ENCODE measurements around the gene SCRN1. TPM values are rescaled to one million over a fixed set of nuclear protein-coding genes. Genes with fewer than 3 reads are reported as not detected.
A peak's percentile ranks its signal among the peaks of the same experiment; 100 is the strongest.

The SCRN1 gene
- total and polyA plus RNA-seq, 2 of the 13 experiments (the other 11 are each of a cell fraction or from before 2014, with no cell fraction given): 43.2 to 49.8 TPM

DNA sequence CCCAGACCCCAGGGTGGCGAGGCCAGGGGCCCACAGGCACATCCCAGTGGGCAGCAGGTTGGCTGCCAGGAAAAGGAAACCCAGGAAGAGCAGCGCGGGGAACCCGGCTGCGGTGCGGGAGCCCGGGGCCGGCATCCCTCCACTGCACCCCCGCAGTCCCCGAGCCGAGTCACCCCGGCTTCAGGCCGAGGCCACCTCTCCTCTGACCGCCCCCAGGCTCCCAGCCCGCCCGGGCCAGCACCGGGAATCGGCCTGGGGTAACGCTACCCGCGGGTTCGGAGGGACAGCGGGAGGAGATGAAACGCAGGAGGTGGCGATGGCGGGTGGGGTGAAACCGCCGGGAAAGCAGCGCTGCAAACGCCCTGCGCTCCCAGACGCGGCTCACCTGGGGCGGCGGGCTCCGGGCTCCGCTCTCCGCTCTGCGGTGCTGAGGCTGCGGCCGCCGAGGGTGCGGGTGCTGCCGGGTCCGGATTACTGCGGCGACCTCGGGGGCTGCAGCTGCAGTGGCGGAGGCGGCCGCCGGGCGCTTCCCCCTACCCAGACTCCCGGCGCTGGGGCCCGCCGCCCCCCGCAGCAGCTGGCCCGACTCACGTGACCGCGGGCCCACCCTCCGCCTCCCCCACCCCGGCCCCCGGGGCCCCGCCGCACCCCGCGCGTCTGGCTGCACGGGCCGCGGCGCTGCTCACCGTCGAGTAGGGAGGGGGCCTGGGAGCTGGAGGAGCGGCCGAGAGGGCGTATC is at the start of gene SCRN1 (continued):
- TF ChIP-seq, protein P1, sequence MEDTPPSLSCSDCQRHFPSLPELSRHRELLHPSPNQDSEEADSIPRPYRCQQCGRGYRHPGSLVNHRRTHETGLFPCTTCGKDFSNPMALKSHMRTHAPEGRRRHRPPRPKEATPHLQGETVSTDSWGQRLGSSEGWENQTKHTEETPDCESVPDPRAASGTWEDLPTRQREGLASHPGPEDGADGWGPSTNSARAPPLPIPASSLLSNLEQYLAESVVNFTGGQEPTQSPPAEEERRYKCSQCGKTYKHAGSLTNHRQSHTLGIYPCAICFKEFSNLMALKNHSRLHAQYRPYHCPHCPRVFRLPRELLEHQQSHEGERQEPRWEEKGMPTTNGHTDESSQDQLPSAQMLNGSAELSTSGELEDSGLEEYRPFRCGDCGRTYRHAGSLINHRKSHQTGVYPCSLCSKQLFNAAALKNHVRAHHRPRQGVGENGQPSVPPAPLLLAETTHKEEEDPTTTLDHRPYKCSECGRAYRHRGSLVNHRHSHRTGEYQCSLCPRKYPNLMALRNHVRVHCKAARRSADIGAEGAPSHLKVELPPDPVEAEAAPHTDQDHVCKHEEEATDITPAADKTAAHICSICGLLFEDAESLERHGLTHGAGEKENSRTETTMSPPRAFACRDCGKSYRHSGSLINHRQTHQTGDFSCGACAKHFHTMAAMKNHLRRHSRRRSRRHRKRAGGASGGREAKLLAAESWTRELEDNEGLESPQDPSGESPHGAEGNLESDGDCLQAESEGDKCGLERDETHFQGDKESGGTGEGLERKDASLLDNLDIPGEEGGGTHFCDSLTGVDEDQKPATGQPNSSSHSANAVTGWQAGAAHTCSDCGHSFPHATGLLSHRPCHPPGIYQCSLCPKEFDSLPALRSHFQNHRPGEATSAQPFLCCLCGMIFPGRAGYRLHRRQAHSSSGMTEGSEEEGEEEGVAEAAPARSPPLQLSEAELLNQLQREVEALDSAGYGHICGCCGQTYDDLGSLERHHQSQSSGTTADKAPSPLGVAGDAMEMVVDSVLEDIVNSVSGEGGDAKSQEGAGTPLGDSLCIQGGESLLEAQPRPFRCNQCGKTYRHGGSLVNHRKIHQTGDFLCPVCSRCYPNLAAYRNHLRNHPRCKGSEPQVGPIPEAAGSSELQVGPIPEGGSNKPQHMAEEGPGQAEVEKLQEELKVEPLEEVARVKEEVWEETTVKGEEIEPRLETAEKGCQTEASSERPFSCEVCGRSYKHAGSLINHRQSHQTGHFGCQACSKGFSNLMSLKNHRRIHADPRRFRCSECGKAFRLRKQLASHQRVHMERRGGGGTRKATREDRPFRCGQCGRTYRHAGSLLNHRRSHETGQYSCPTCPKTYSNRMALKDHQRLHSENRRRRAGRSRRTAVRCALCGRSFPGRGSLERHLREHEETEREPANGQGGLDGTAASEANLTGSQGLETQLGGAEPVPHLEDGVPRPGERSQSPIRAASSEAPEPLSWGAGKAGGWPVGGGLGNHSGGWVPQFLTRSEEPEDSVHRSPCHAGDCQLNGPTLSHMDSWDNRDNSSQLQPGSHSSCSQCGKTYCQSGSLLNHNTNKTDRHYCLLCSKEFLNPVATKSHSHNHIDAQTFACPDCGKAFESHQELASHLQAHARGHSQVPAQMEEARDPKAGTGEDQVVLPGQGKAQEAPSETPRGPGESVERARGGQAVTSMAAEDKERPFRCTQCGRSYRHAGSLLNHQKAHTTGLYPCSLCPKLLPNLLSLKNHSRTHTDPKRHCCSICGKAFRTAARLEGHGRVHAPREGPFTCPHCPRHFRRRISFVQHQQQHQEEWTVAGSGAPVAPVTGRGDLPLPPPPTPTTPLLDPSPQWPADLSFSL (CRISPR knock-in tag; IDR thresholded peaks at IDR 0.05): no peak
- TF ChIP-seq MIXL1 (CRISPR knock-in tag; IDR thresholded peaks at IDR 0.05): no peak
- TF ChIP-seq ZNF234 (CRISPR knock-in tag; conservative IDR thresholded peaks at IDR 0.05): no peak
- TF ChIP-seq ZNF432 (CRISPR knock-in tag; IDR thresholded peaks at IDR 0.05; ENCODE audit: borderline replicate concordance): no peak
- no peak for TF ChIP-seq SRSF1 (optimal IDR thresholded peaks at IDR 0.05; ENCODE audit: low read depth, low read length)
- TF ChIP-seq ZIK1 (CRISPR knock-in tag; IDR thresholded peaks at IDR 0.05; ENCODE audit: borderline replicate concordance, low read depth): no peak
- TF ChIP-seq KDM5A (IDR thresholded peaks at IDR 0.05; ENCODE audit: borderline replicate concordance, low read length): no peak
- TF ChIP-seq ZNF367 (CRISPR knock-in tag; IDR thresholded peaks at IDR 0.05; ENCODE audit: borderline replicate concordance): no peak
- no peak for TF ChIP-seq AKAP8 (CRISPR knock-in tag; IDR thresholded peaks at IDR 0.05)
- TF ChIP-seq ZNF101 (CRISPR knock-in tag; IDR thresholded peaks at IDR 0.05; ENCODE audit: borderline replicate concordance, low read depth): no peak
- TF ChIP-seq ZNF180 (CRISPR knock-in tag; IDR thresholded peaks at IDR 0.05; ENCODE audit: borderline replicate concordance, low read depth): no peak
- no peak for TF ChIP-seq STAG1 (CRISPR knock-in tag; IDR thresholded peaks at IDR 0.05)
- TF ChIP-seq REL (CRISPR knock-in tag; conservative IDR thresholded peaks at IDR 0.05): no peak
- TF ChIP-seq GABPB1 (CRISPR knock-in tag; IDR thresholded peaks at IDR 0.05): peak; percentile 61; the same call in 1 of the 2 replicates
- TF ChIP-seq, protein P2, sequence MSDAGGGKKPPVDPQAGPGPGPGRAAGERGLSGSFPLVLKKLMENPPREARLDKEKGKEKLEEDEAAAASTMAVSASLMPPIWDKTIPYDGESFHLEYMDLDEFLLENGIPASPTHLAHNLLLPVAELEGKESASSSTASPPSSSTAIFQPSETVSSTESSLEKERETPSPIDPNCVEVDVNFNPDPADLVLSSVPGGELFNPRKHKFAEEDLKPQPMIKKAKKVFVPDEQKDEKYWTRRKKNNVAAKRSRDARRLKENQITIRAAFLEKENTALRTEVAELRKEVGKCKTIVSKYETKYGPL (CRISPR knock-in tag; IDR thresholded peaks at IDR 0.05): no peak
- no peak for TF ChIP-seq NONO (IDR thresholded peaks at IDR 0.05)
- no peak; the same call in 1 of the 2 replicates for TF ChIP-seq NONO (CRISPR knock-in tag; conservative IDR thresholded peaks at IDR 0.05)
- TF ChIP-seq ZNF775 (CRISPR knock-in tag; IDR thresholded peaks at IDR 0.05; ENCODE audit: borderline replicate concordance): no peak
- TF ChIP-seq SRF (IDR thresholded peaks at IDR 0.05; ENCODE audit: low read depth, low read length): no peak
- no peak for TF ChIP-seq BCL6 (CRISPR knock-in tag; IDR thresholded peaks at IDR 0.05)
- TF ChIP-seq HES4 (CRISPR knock-in tag; IDR thresholded peaks at IDR 0.05; ENCODE audit: borderline replicate concordance): no peak; the same call in 1 of the 2 replicates
- TF ChIP-seq ZFP36 (IDR thresholded peaks at IDR 0.05; ENCODE audit: borderline replicate concordance, low read depth, low read length, partially characterized antibody): no peak
- TF ChIP-seq NFIC (IDR thresholded peaks at IDR 0.05; ENCODE audit: low read length): no peak
- no peak for TF ChIP-seq ZNF792 (CRISPR knock-in tag; IDR thresholded peaks at IDR 0.05)
- no peak for TF ChIP-seq NCOA1 (CRISPR knock-in tag; IDR thresholded peaks at IDR 0.05)
- TF ChIP-seq TCF7L2 (IDR thresholded peaks at IDR 0.05; ENCODE audit: low read depth, low read length): no peak

Data from HepG2 (cell line).